Astrocyte (in vitro differentiated cells and primary cell): ENCODE data around the gene LDOC1.

Experiments used
- CTCF ChIP-seq: IDR thresholded peaks from 2 replicates; pipeline ENCODE4 v1.5.1; 2011; ENCODE audit warnings: low read depth, mild to moderate bottlenecking, inconsistent platforms, low read length, moderate library complexity; ENCODE audit not compliant: insufficient read depth
- EZH2 ChIP-seq: IDR thresholded peaks from 2 replicates; pipeline ENCODE4 v1.6.1; 2012; ENCODE audit warnings: mild to moderate bottlenecking, low read length, inconsistent platforms; ENCODE audit not compliant: insufficient read depth

- TF ChIP-seq CTCF: no peak
- TF ChIP-seq EZH2: no peak
Measured at GRCh38 chrX:141185366-141185765, 8.4 kb upstream of the LDOC1 start.
